A673 (cell line): ENCODE results near the gene MRPS5. TPM values are rescaled to one million over a fixed set of nuclear protein-coding genes. Genes with fewer than 3 reads are reported as not detected.
A peak's percentile ranks its signal among the peaks of the same experiment; 100 is the strongest.

ENCODE experiments used
- BruUV-seq: library from RNA; stranded (reverse); fragments of 400-500 nt; replicated peaks from 2 replicates; lab custom pipeline; 2021; lab: Mats Ljungman, UMichigan
- CTCF ChIA-PET: fragments of 300-600 bp; sonication (Branson Sonifier 250); formaldehyde crosslinking; loops from one replicate; lab custom pipeline; 2022; ENCODE audit warnings: antibody characterized with exemption; lab: Charles Lee
- POLR2A ChIA-PET: fragments of 300-600 bp; sonication (Branson Sonifier 250); formaldehyde crosslinking; loops from one replicate; lab custom pipeline; 2022; ENCODE audit warnings: antibody characterized with exemption; ENCODE audit not compliant: low non-redundant PET; lab: Charles Lee
- DNase-seq: peaks from one replicate; pipeline ENCODE4 v3.0.0-alpha.2; 2015; ENCODE audit warnings: low spot score
- H3K27ac ChIP-seq: fragments of 200-600 bp; sonication (generic); 2 replicates; pipeline ENCODE4 v1.5.1; 2016; ENCODE audit warnings: mixed run types, low read depth, mild to moderate bottlenecking, mixed read lengths, antibody characterized with exemption, low read length; ENCODE audit not compliant: poor library complexity, severe bottlenecking
- H3K27me3 ChIP-seq: fragments of 200-600 bp; sonication (generic); replicated peaks from 2 replicates; pipeline ENCODE4 v1.6.1; 2017; ENCODE audit warnings: mixed run types, low read depth, mild to moderate bottlenecking, mixed read lengths, antibody characterized with exemption, low read length; ENCODE audit not compliant: insufficient read depth, poor library complexity
- H3K36me3 ChIP-seq: fragments of 200-600 bp; sonication (generic); 2 replicates; pipeline ENCODE4 v1.6.1; 2016; ENCODE audit warnings: mixed run types, mild to moderate bottlenecking, mixed read lengths, antibody characterized with exemption, low read length; ENCODE audit not compliant: insufficient read depth, poor library complexity, severe bottlenecking
- H3K4me1 ChIP-seq: fragments of 200-600 bp; sonication (generic); 2 replicates; pipeline ENCODE4 v1.6.1; 2017; ENCODE audit warnings: mixed run types, mild to moderate bottlenecking, mixed read lengths, antibody characterized with exemption, low read length; ENCODE audit not compliant: insufficient read depth, poor library complexity, severe bottlenecking
- H3K4me3 ChIP-seq: fragments of 200-600 bp; sonication (generic); 2 replicates; pipeline ENCODE4 v1.5.1; 2016; ENCODE audit warnings: low read depth, mixed run types, mild to moderate bottlenecking, mixed read lengths, low read length; ENCODE audit not compliant: poor library complexity, severe bottlenecking
- H3K9me3 ChIP-seq: fragments of 200-600 bp; sonication (generic); 2 replicates; pipeline ENCODE4 v1.6.1; 2016; ENCODE audit warnings: mixed run types, low read depth, mild to moderate bottlenecking, mixed read lengths, antibody characterized with exemption, low read length; ENCODE audit not compliant: poor library complexity, severe bottlenecking
- CTCF ChIP-seq: fragments of 300-800, 200-600 bp; sonication (generic); conservative IDR thresholded peaks from 2 replicates; pipeline ENCODE4 v1.5.1; 2017; ENCODE audit warnings: low read depth, mild to moderate bottlenecking, antibody characterized with exemption, low read length, moderate library complexity, mixed read lengths
- EZH2 ChIP-seq: fragments of 200-600 bp; sonication (generic); IDR thresholded peaks from 2 replicates; pipeline ENCODE4 v1.6.1; 2017; ENCODE audit warnings: borderline replicate concordance, low read depth, mild to moderate bottlenecking, mixed read lengths, antibody characterized with exemption, low read length; ENCODE audit not compliant: poor library complexity, severe bottlenecking
- intact Hi-C: fragments of 100-400 bp; cut with micrococcal nuclease; formaldehyde crosslinking; loops from one replicate; pipeline ENCODE4 v1.10.0; 2022; ENCODE audit not compliant: unreplicated experiment
- total RNA-seq: library from RNA; stranded (reverse); gene quantifications from 2 replicates; pipeline ENCODE4 v1.2.3, GENCODE V29; 2021

Gene MRPS5
- total RNA-seq, 1 experiment from 2014 or later, result 103 TPM

GRCh38 chr2:95165030-95165370 lies 43.4 kb upstream of the MRPS5 start:
- no peak for TF ChIP-seq CTCF
- TF ChIP-seq EZH2, result no peak
- ChIA-PET POLR2A (no interaction called here), CTCF (no interaction called here)
- no peak for DNase-seq
- Histone ChIP-seq H3K27ac (peak overlapping the region; percentile 92), H3K4me1 (peaks cover 6% of the 10 kb centered on the region), H3K36me3 (no peaks in the 10 kb centered on the region), H3K27me3 (no peaks in the 10 kb centered on the region), H3K9me3 (no peaks in the 10 kb centered on the region), H3K4me3 (peak overlapping the region; percentile 88)
- TSS peak; percentile 87 for BruUV-seq
- intact Hi-C loops, result loop anchor here (5.0 kb wide), 2 partner anchors 42 to 48 kb away; partner anchors contain the start of gene ZNF892

GRCh38 chr2:95159690-95160449 lies 38.3 kb upstream of the MRPS5 start, which contains the start of gene ZNF514:
TSS of gene ZNF514 (minus strand) at chr2:95159848. CDS start at chr2:95153253, 6,595 bp downstream.
- ChIA-PET CTCF (no interaction called here), POLR2A (no interaction called here)
- Histone ChIP-seq H3K36me3 (peaks cover 3% of the 10 kb centered on the region), H3K4me3 (peak within 1 kb of the TSS; percentile 71), H3K27me3 (no peaks in the 10 kb centered on the region), H3K4me1 (no peaks in the 10 kb centered on the region), H3K9me3 (no peaks in the 10 kb centered on the region), H3K27ac (peak within 1 kb of the TSS; percentile 62)
- intact Hi-C loops, result no loop called here
- TF ChIP-seq CTCF, result no peak
- no peak for TF ChIP-seq EZH2
- peak; percentile 82 for DNase-seq
- BruUV-seq, result no TSS peak

GRCh38 chr2:95158891-95159619 lies 37.4 kb upstream of the MRPS5 start:
- no peaks in the 10 kb centered on the region for H3K27me3 ChIP-seq
- no TSS peak for BruUV-seq
- peak overlapping the region; percentile 71 for H3K4me3 ChIP-seq
- peak; percentile 42 for DNase-seq
- H3K27ac ChIP-seq, result peak overlapping the region; percentile 62
- intact Hi-C loops, result no loop called here
- no peaks in the 10 kb centered on the region for H3K9me3 ChIP-seq
- H3K4me1 ChIP-seq, result no peaks in the 10 kb centered on the region
- ChIA-PET CTCF (interaction anchor here (0.6 kb wide), 1 partner anchor 44 kb away, joined by 3 read pairs; no protein-coding TSS in a partner anchor), POLR2A (no interaction called here)
- no peak for TF ChIP-seq EZH2
- no peak for TF ChIP-seq CTCF
- peaks cover 10% of the 10 kb centered on the region for H3K36me3 ChIP-seq
